22Rv1 (cell line): Measurements from ENCODE around the gene MYH6.

Experiments used
- ZFX ChIP-seq: fragments of 450-650 bp; IDR thresholded peaks from 2 replicates; pipeline ENCODE4 v1.6.1; 2017; ENCODE audit warnings: antibody characterized with exemption, borderline replicate concordance
- TF ChIP-seq, protein P1 (sequence below): fragments of 450-650 bp; IDR thresholded peaks from 2 replicates; pipeline ENCODE4 v1.5.1; 2017; ENCODE audit warnings: mild to moderate bottlenecking

DNA sequence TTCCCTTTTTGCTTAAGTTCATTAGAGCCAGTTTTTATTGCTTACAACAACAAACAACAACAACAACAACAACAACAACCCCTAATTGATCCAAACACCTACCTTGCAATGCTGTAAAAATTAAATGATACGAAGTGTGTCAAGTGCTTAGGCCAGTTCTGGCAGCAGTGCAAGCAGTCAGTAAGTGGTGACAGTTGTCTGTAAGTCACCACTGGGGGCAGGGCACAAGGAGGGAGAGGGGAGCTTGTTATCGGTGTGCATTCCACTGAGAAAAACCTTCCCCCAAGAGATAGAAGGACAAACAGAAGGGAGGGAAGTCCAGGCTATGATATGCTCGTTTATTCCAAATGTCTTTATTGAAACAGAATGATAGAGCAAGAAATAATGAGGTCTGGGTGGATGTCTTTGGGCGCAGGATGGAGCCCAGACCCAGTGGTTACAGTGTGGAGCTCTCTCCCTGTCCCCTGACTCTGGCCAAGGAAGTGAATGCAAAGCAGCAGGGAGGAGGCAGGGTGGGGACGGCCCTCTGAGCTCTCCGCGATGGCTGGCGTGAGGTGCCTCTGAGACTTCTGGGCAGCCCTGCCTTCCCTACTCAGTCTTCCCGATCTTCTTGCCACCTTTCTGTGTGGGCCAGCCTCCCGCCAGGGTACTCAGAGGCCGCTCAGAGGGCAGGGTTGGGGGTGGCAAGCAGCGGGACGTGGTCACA is 61.9 kb downstream of the MYH6 start:
- TF ChIP-seq, protein P1, sequence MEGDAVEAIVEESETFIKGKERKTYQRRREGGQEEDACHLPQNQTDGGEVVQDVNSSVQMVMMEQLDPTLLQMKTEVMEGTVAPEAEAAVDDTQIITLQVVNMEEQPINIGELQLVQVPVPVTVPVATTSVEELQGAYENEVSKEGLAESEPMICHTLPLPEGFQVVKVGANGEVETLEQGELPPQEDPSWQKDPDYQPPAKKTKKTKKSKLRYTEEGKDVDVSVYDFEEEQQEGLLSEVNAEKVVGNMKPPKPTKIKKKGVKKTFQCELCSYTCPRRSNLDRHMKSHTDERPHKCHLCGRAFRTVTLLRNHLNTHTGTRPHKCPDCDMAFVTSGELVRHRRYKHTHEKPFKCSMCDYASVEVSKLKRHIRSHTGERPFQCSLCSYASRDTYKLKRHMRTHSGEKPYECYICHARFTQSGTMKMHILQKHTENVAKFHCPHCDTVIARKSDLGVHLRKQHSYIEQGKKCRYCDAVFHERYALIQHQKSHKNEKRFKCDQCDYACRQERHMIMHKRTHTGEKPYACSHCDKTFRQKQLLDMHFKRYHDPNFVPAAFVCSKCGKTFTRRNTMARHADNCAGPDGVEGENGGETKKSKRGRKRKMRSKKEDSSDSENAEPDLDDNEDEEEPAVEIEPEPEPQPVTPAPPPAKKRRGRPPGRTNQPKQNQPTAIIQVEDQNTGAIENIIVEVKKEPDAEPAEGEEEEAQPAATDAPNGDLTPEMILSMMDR: no peak
- no peak for TF ChIP-seq ZFX
